Measurements from ENCODE around the gene IDS. TPM values are rescaled to one million over a fixed set of nuclear protein-coding genes. Genes with fewer than 3 reads are reported as not detected.
A peak's percentile ranks its signal among the peaks of the same experiment; 100 is the strongest.
"Not testable (repeated sequence)": the region's sequence is repeated elsewhere in the genome, so short reads cannot be mapped to it uniquely, and the experiment has no call there.

Gene IDS, protein sequence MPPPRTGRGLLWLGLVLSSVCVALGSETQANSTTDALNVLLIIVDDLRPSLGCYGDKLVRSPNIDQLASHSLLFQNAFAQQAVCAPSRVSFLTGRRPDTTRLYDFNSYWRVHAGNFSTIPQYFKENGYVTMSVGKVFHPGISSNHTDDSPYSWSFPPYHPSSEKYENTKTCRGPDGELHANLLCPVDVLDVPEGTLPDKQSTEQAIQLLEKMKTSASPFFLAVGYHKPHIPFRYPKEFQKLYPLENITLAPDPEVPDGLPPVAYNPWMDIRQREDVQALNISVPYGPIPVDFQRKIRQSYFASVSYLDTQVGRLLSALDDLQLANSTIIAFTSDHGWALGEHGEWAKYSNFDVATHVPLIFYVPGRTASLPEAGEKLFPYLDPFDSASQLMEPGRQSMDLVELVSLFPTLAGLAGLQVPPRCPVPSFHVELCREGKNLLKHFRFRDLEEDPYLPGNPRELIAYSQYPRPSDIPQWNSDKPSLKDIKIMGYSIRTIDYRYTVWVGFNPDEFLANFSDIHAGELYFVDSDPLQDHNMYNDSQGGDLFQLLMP
- total RNA-seq (2021), result 38.5 and 39.2 TPM in 2 replicates
- long read RNA-seq, full-length matches to known transcripts, result 77 of 120 reads
- long read RNA-seq, partial matches to known transcripts, result 8 of 120 reads
- long read RNA-seq, other reads (novel, unspliced or antisense), result 35 of 120 reads

DNA sequence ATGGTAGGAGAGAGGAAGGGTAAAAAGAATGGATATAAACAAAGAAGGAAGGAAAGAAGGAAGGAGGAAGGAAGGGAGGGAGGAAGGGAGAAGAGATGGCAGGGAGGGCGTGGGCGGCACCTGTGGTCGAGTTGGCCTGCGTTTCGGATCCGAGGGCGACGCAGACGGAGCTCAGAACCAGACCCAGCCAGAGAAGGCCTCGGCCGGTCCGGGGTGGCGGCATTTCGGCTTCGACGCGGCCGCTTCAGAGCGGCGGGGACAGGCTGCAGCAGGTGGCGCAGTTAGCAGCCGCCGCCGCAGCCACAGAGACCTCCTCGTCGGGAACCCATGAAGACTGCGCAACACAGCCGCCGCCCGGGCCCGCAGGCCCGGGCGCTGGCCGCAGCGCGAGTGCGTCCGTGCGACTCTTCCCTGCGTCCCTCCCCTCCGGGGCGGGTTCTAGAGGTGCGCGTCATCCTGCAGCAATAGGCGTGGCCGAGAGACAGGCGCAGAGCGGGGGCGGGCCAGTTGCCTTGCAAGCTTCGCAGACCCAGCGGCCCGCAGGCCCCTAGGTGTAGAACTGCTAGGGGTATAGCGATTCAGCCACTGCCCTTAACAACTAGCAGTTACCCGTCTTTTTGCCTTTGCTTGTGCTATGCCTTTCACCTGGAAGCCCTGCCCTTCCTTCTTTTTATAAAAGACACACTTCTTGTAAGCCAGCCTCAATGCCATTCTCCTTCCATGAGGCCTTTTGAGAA, at the start of gene IDS:
Gene IDS, minus strand, starts transcription at position 392 of the 737 bp plus-strand sequence. Its CDS starts 169 bp downstream, at position 223.
- Histone ChIP-seq H3K27ac (ENCODE audit: insufficient read length, low read depth, low read length) (no peak within 1 kb of the TSS), H3T11ph (ENCODE audit: low read length) (no peak within 1 kb of the TSS), H3K4me2 (ENCODE audit: insufficient read depth, insufficient read length, low read length) (peak within 1 kb of the TSS; percentile 94), H3K9ac (ENCODE audit: extremely low read depth, insufficient read length, low read length) (peak within 1 kb of the TSS; percentile 72), H3K23ac (ENCODE audit: insufficient read length, low read depth, low read length) (no peak within 1 kb of the TSS), H2BK15ac (ENCODE audit: low read depth, low read length) (no peak within 1 kb of the TSS), H3K14ac (ENCODE audit: insufficient read depth, low read length) (peak within 1 kb of the TSS; percentile 78), H3K4ac (ENCODE audit: low read depth, low read length) (no peak within 1 kb of the TSS), H2AK5ac (ENCODE audit: insufficient read length, low read length) (no peak within 1 kb of the TSS), H2BK5ac (ENCODE audit: insufficient read length, low read length) (no peak within 1 kb of the TSS), H4K8ac (replicated peaks; ENCODE audit: insufficient read length, low read depth, low read length) (no peak within 1 kb of the TSS), H3K9me3 (ENCODE audit: control insufficient read depth, low read depth, low read length) (peaks cover 51% of the 10 kb centered on the region), H2BK120ac (ENCODE audit: low read depth, low read length, poor library complexity, severe bottlenecking) (no peak within 1 kb of the TSS), H3K4me1 (ENCODE audit: insufficient read depth, low read length) (no peaks in the 10 kb centered on the region; the same call in 1 of the 2 replicates), H3K23me2 (ENCODE audit: insufficient read length, low read depth, low read length, poor library complexity, severe bottlenecking) (peaks cover 2% of the 10 kb centered on the region), H2AFZ (ENCODE audit: low read length) (no peak within 1 kb of the TSS), H3K56ac (ENCODE audit: insufficient read length, low read depth, low read length) (no peak within 1 kb of the TSS), H3K27me3 (ENCODE audit: insufficient read depth, low read length) (no peaks in the 10 kb centered on the region), H2BK12ac (ENCODE audit: insufficient read length, low read depth, low read length) (no peak within 1 kb of the TSS), H3K79me2 (ENCODE audit: insufficient read depth, low read length) (no peaks in the 10 kb centered on the region), H2BK20ac (ENCODE audit: low read depth, low read length, poor library complexity, severe bottlenecking) (no peak within 1 kb of the TSS), H3K18ac (ENCODE audit: insufficient read length, low read depth, low read length) (peak within 1 kb of the TSS; percentile 72), H3K79me1 (ENCODE audit: insufficient read depth, low read depth, low read length, poor library complexity, severe bottlenecking) (no peaks in the 10 kb centered on the region), H4K91ac (ENCODE audit: insufficient read length, low read depth, low read length) (no peak within 1 kb of the TSS), H4K5ac (ENCODE audit: insufficient read length, low read depth, low read length) (peak within 1 kb of the TSS; percentile 57), H4K20me1 (ENCODE audit: control insufficient read depth, insufficient read depth, insufficient read length) (no peaks in the 10 kb centered on the region)
- Mint-ChIP-seq H3K4me1 (peaks cover 9 to 16% of the 10 kb centered on the region in 2 experiments), H3K27ac (peak within 1 kb of the TSS in 1 of 3 experiments; percentile 58; a peak in 2 of 7 replicates), H3K27me3 (ENCODE audit: low read depth) (peaks cover 6% of the 10 kb centered on the region), H3K4me3 (peak within 1 kb of the TSS; percentile 65 to 85), H3K36me3 (ENCODE audit: insufficient read depth in 1 of 3, low read depth in 3 of 3) (peaks cover 4 to 24% (median 23%) of the 10 kb centered on the region in 3 experiments), H3K9me3 (peaks cover 50 to 70% of the 10 kb centered on the region in 2 experiments)
- DNase-seq, result peak; percentile 90
- no CpG with 5 or more reads among the region's 54 CpGs for WGBS (ENCODE audit: extremely low coverage, insufficient read length, low lambda C conversion rate)
- TF ChIP-seq, protein P1, sequence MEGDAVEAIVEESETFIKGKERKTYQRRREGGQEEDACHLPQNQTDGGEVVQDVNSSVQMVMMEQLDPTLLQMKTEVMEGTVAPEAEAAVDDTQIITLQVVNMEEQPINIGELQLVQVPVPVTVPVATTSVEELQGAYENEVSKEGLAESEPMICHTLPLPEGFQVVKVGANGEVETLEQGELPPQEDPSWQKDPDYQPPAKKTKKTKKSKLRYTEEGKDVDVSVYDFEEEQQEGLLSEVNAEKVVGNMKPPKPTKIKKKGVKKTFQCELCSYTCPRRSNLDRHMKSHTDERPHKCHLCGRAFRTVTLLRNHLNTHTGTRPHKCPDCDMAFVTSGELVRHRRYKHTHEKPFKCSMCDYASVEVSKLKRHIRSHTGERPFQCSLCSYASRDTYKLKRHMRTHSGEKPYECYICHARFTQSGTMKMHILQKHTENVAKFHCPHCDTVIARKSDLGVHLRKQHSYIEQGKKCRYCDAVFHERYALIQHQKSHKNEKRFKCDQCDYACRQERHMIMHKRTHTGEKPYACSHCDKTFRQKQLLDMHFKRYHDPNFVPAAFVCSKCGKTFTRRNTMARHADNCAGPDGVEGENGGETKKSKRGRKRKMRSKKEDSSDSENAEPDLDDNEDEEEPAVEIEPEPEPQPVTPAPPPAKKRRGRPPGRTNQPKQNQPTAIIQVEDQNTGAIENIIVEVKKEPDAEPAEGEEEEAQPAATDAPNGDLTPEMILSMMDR (conservative IDR thresholded peaks at IDR 0.05), result peak; percentile 21; the same call in 2 of the 3 replicates

DNA sequence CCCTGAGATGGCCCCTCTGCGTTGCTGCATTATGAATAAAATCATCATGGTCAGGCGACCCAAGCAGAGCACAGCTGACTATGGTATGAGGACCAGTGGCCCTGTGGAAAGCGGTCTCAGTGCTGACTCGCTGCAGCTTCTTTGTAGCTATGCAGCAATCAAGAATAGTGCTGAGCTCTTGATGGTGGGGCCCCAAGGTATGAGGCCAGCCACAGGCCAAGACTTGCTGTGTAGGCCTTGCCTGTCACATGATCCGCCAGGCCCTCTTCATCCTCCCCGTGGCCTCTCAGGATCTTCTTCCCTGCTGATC, 46.8 kb upstream of the IDS start:
- not testable (repeated sequence) for H3K27ac Mint-ChIP-seq; H2BK20ac ChIP-seq (ENCODE audit: low read depth, low read length, poor library complexity, severe bottlenecking); H3K79me1 ChIP-seq (ENCODE audit: insufficient read depth, low read depth, low read length, poor library complexity, severe bottlenecking); H4K91ac ChIP-seq (ENCODE audit: insufficient read length, low read depth, low read length); H2BK12ac ChIP-seq (ENCODE audit: insufficient read length, low read depth, low read length); H4K5ac ChIP-seq (ENCODE audit: insufficient read length, low read depth, low read length); H3K27ac ChIP-seq (ENCODE audit: insufficient read length, low read depth, low read length); H3K9ac ChIP-seq (ENCODE audit: extremely low read depth, insufficient read length, low read length); H3K79me2 ChIP-seq (ENCODE audit: insufficient read depth, low read length); H4K20me1 ChIP-seq (ENCODE audit: control insufficient read depth, insufficient read depth, insufficient read length); H2AK5ac ChIP-seq (ENCODE audit: insufficient read length, low read length); H3K36me3 Mint-ChIP-seq (ENCODE audit: insufficient read depth in 1 of 3, low read depth in 3 of 3); H3K4me1 ChIP-seq (ENCODE audit: insufficient read depth, low read length); H3K4me1 Mint-ChIP-seq; H3K14ac ChIP-seq (ENCODE audit: insufficient read depth, low read length); DNase-seq; H2BK15ac ChIP-seq (ENCODE audit: low read depth, low read length); H2AFZ ChIP-seq (ENCODE audit: low read length); H3K9me3 ChIP-seq (ENCODE audit: control insufficient read depth, low read depth, low read length); H3K27me3 Mint-ChIP-seq (ENCODE audit: low read depth); H3K4me3 Mint-ChIP-seq; H3K4ac ChIP-seq (ENCODE audit: low read depth, low read length); H2BK120ac ChIP-seq (ENCODE audit: low read depth, low read length, poor library complexity, severe bottlenecking); H3K23me2 ChIP-seq (ENCODE audit: insufficient read length, low read depth, low read length, poor library complexity, severe bottlenecking); H3K56ac ChIP-seq (ENCODE audit: insufficient read length, low read depth, low read length); H3K4me2 ChIP-seq (ENCODE audit: insufficient read depth, insufficient read length, low read length); H3T11ph ChIP-seq (ENCODE audit: low read length); H4K8ac ChIP-seq (replicated peaks; ENCODE audit: insufficient read length, low read depth, low read length); H3K23ac ChIP-seq (ENCODE audit: insufficient read length, low read depth, low read length); H2BK5ac ChIP-seq (ENCODE audit: insufficient read length, low read length); H3K27me3 ChIP-seq (ENCODE audit: insufficient read depth, low read length); H3K9me3 Mint-ChIP-seq; H3K18ac ChIP-seq (ENCODE audit: insufficient read length, low read depth, low read length)
- WGBS (ENCODE audit: extremely low coverage, insufficient read length, low lambda C conversion rate), result no CpG with 5 or more reads among the region's 6 CpGs
